ENCODE data around the gene UNC5C. TPM values are rescaled to one million over a fixed set of nuclear protein-coding genes. Genes with fewer than 3 reads are reported as not detected.

Gene UNC5C
- total and polyA plus RNA-seq, 2 of the 8 experiments (the other 6 are each of a cell fraction or from before 2014, with no cell fraction given): 0.30 to 1.3 TPM

DNA sequence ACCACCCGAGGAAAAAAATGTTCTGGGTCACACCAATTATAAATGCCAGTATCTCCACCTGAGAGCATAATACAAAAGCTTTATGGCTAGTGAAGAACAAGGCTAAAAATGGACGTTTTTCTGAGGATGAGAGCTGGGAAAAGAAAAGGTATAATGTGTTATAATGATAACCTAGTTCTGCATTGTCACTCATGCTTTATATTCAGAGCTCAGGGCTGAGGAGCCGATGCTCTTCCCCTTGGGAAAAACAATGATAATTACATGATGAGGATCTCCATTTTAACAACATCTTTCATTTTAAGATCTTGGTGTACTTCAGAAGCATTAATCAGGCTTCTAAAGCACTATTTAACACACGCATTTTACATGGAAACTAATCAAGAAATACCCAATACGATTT, 333.7 kb downstream of the UNC5C start:
- POLR2A ChIA-PET (ENCODE audit: partially characterized antibody): no interaction called here
- 83% methylated on average over 5 of the region's 5 CpGs; no CpG with 5 or more reads in 1 of the 2 experiments for WGBS, 2 experiments (ENCODE audit: extremely low coverage in 1 of 2, insufficient coverage in 1 of 2, insufficient read length in 1 of 2, insufficient replicate concordance in 2 of 2, low coverage in 1 of 2, low lambda C conversion rate in 2 of 2, missing lambda C conversion rate in 1 of 2)
- FAIRE-seq: no peak
- TF ChIP-seq RNF2 (IDR thresholded peaks at IDR 0.05; ENCODE audit: borderline replicate concordance, low read depth, low read length, missing control alignments, poor library complexity, severe bottlenecking) (no peak), BCL11A (IDR thresholded peaks at IDR 0.05; ENCODE audit: low read depth in 2 of 2, low read length in 2 of 2) (no peak), BACH1 (IDR thresholded peaks at IDR 0.05; ENCODE audit: low read length) (no peak), SAP30 (IDR thresholded peaks at IDR 0.05; ENCODE audit: insufficient read depth, insufficient replicate concordance, low read length) (no peak), SIRT6 (IDR thresholded peaks at IDR 0.05; ENCODE audit: low read length) (no peak), SRF (IDR thresholded peaks at IDR 0.05; ENCODE audit: low read depth, low read length) (no peak), ZNF274 (IDR thresholded peaks at IDR 0.05; ENCODE audit: borderline replicate concordance, extremely low read depth, low read length) (no peak), KDM1A (IDR thresholded peaks at IDR 0.05; ENCODE audit: borderline replicate concordance, low read length) (no peak), EP300 (IDR thresholded peaks at IDR 0.05; ENCODE audit: borderline replicate concordance in 1 of 2, low read depth in 2 of 2, low read length in 2 of 2) (no peak), HDAC2 (IDR thresholded peaks at IDR 0.05; ENCODE audit: borderline replicate concordance in 1 of 2, low read depth in 2 of 2, low read length in 2 of 2) (no peak)
- TF ChIP-seq, protein P1, sequence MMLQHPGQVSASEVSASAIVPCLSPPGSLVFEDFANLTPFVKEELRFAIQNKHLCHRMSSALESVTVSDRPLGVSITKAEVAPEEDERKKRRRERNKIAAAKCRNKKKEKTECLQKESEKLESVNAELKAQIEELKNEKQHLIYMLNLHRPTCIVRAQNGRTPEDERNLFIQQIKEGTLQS (IDR thresholded peaks at IDR 0.05; ENCODE audit: insufficient read depth, low read depth, low read length): no peak

More for the DNA sequence above, 333.7 kb downstream of the UNC5C start:
- CTCF ChIA-PET (ENCODE audit: partially characterized antibody): interaction anchor here (3.2 kb wide), 1 partner anchor 10 kb away, joined by 15 read pairs; no protein-coding TSS in a partner anchor
- Histone ChIP-seq H2BK120ac (replicated peaks; ENCODE audit: low read depth, low read length) (no peak overlapping the region), H3K14ac (ENCODE audit: insufficient read length) (no peak overlapping the region), H3K9ac (replicated peaks in 1 of 4; ENCODE audit: extremely low read depth in 1 of 4, low read depth in 3 of 4, low read length in 3 of 4) (no peak overlapping the region), H3K23ac (ENCODE audit: insufficient read length) (no peak overlapping the region), H2BK20ac (ENCODE audit: low read length) (no peak overlapping the region), H3K79me1 (ENCODE audit: low read depth, low read length) (no peaks in the 10 kb centered on the region), H3K4ac (replicated peaks; ENCODE audit: insufficient read length, low read depth, low read length) (no peak overlapping the region), H4K20me1 (replicated peaks in 1 of 2; ENCODE audit: control insufficient read depth in 1 of 2, insufficient read depth in 2 of 2, low read length in 2 of 2) (no peaks in the 10 kb centered on the region), H2BK15ac (ENCODE audit: low read length) (no peak overlapping the region), H2AFZ (ENCODE audit: low read length) (no peak overlapping the region), H3K4me1 (replicated peaks in 1 of 4; ENCODE audit: control insufficient read depth in 3 of 4, insufficient read depth in 4 of 4, low read length in 3 of 4) (no peaks in the 10 kb centered on the region), H3K27me3 (replicated peaks in 1 of 4; ENCODE audit: control insufficient read depth in 3 of 4, extremely low read depth in 1 of 4, insufficient read depth in 3 of 4, low read length in 3 of 4) (no peaks in the 10 kb centered on the region), H3K56ac (replicated peaks; ENCODE audit: insufficient read length, low read depth, low read length) (no peak overlapping the region), H4K5ac (ENCODE audit: insufficient read length, low read depth, low read length) (no peak overlapping the region), H3K18ac (ENCODE audit: extremely low read depth, low read length) (no peak overlapping the region), H2AK5ac (ENCODE audit: low read depth, low read length) (no peak overlapping the region), H3K36me3 (ENCODE audit: control insufficient read depth in 2 of 4, insufficient read depth in 4 of 4, low read length in 3 of 4) (no peaks in the 10 kb centered on the region), H3K4me2 (ENCODE audit: insufficient read depth in 1 of 2, low read depth in 2 of 2, low read length in 2 of 2) (no peak overlapping the region), H3K23me2 (ENCODE audit: low read depth, low read length) (no peaks in the 10 kb centered on the region), H3K27ac (ENCODE audit: low read depth, low read length) (no peak overlapping the region), H3K79me2 (ENCODE audit: control insufficient read depth in 1 of 2, insufficient read depth in 2 of 2, low read length in 2 of 2) (no peaks in the 10 kb centered on the region), H3K4me3 (ENCODE audit: extremely low read depth in 1 of 4, insufficient read depth in 2 of 4, low read depth in 3 of 4, low read length in 4 of 4) (no peak overlapping the region), H4K8ac (ENCODE audit: extremely low read depth, insufficient read depth, low read length) (no peak overlapping the region), H3K9me3 (ENCODE audit: insufficient read depth in 2 of 2, low read depth in 1 of 2, low read length in 1 of 2) (no peaks in the 10 kb centered on the region), H4K91ac (replicated peaks; ENCODE audit: insufficient read length, low read length) (no peak overlapping the region), H2BK12ac (ENCODE audit: low read depth, low read length) (no peak overlapping the region), H2BK5ac (ENCODE audit: low read depth, low read length) (no peak overlapping the region)
- DNase-seq (ENCODE audit: low read depth in 1 of 2, low spot score in 2 of 2): no peak
